Caco-2 (cell line): ENCODE results near the gene ANAPC10. TPM values are rescaled to one million over a fixed set of nuclear protein-coding genes. Genes with fewer than 3 reads are reported as not detected.

Source experiments
- BruUV-seq: library from RNA; stranded (reverse); fragments of 400-500 nt; replicated peaks from 2 replicates; lab custom pipeline; 2021; lab: Mats Ljungman, UMichigan
- CTCF ChIA-PET: fragments of 300-600 bp; sonication (Branson Sonifier 250); formaldehyde crosslinking; loops from one replicate; lab custom pipeline; 2022; ENCODE audit warnings: antibody characterized with exemption; lab: Charles Lee
- POLR2A ChIA-PET: fragments of 300-600 bp; sonication (Branson Sonifier 250); formaldehyde crosslinking; loops from one replicate; lab custom pipeline; 2022; ENCODE audit warnings: antibody characterized with exemption; lab: Charles Lee
- DNase-seq, 2 experiments: peaks; one replicate each; pipeline versions ENCODE4 v3.0.0 to v3.0.0-alpha.2; 2020 to 2022
- H3K27me3 ChIP-seq: replicated peaks from 2 replicates; pipeline ENCODE4 v1.6.0; 2011; ENCODE audit warnings: low read length; ENCODE audit not compliant: control insufficient read depth, insufficient read depth
- H3K36me3 ChIP-seq: 2 replicates; pipeline ENCODE4 v1.5.1; 2011; ENCODE audit warnings: low read length; ENCODE audit not compliant: control insufficient read depth, insufficient read depth
- H3K4me1 ChIP-seq: fragments of 250-450 bp; sonication (Bioruptor Pico); 2 replicates; pipeline ENCODE4 v1.5.1; 2020; ENCODE audit warnings: mild to moderate bottlenecking
- H3K4me3 ChIP-seq: 2 replicates; pipeline ENCODE4 v1.5.1; 2011; ENCODE audit warnings: low read depth, mild to moderate bottlenecking, control low read depth, low read length
- H3K9me3 ChIP-seq: fragments of 250-450 bp; sonication (Bioruptor Pico); 2 replicates; pipeline ENCODE4 v1.5.1; 2020; ENCODE audit warnings: mild to moderate bottlenecking, moderate library complexity
- H3K27ac Mint-ChIP-seq: one replicate; pipeline ENCODE4 v1.8.0; 2022; ENCODE audit warnings: mixed read lengths; ENCODE audit not compliant: unreplicated experiment
- H3K27me3 Mint-ChIP-seq: one replicate; pipeline ENCODE4 v1.8.0; 2022; ENCODE audit warnings: mixed read lengths; ENCODE audit not compliant: insufficient read depth, unreplicated experiment
- H3K36me3 Mint-ChIP-seq: one replicate; pipeline ENCODE4 v1.8.0; 2022; ENCODE audit warnings: mild to moderate bottlenecking, mixed read lengths; ENCODE audit not compliant: insufficient read depth, unreplicated experiment
- H3K4me1 Mint-ChIP-seq: one replicate; pipeline ENCODE4 v1.8.0; 2022; ENCODE audit warnings: low read depth, mixed read lengths; ENCODE audit not compliant: unreplicated experiment
- H3K4me3 Mint-ChIP-seq: one replicate; pipeline ENCODE4 v1.8.0; 2022; ENCODE audit warnings: mild to moderate bottlenecking, moderate library complexity, mixed read lengths; ENCODE audit not compliant: unreplicated experiment
- H3K9me3 Mint-ChIP-seq: one replicate; pipeline ENCODE4 v1.8.0; 2022; ENCODE audit warnings: mixed read lengths; ENCODE audit not compliant: unreplicated experiment
- intact Hi-C: fragments of 100-400 bp; cut with micrococcal nuclease; formaldehyde crosslinking; loops from one replicate; pipeline ENCODE4 v1.10.0; 2022; ENCODE audit not compliant: unreplicated experiment
- total RNA-seq: library from RNA; stranded (reverse); gene quantifications from 2 replicates; pipeline ENCODE4 v1.2.3, GENCODE V29; 2022
- TF ChIP-seq, protein P1 (sequence below), 2 experiments: fragments of 200-600 bp in 1 of 2; IDR thresholded peaks; 1 replicate in 1 of 2; 2 replicates in 1 of 2; pipeline versions ENCODE4 v1.5.1 to v1.8.0; 2011 to 2022; ENCODE audit warnings: antibody characterized with exemption in 1 of 2, control low read depth in 1 of 2, inconsistent platforms in 1 of 2, low read depth in 1 of 2, low read length in 1 of 2, mild to moderate bottlenecking in 1 of 2, moderate library complexity in 1 of 2; ENCODE audit not compliant: insufficient read depth in 1 of 2, severe bottlenecking in 1 of 2, unreplicated experiment in 1 of 2

Gene ANAPC10
- total RNA-seq, 1 experiment from 2014 or later, result 24.2 TPM

DNA sequence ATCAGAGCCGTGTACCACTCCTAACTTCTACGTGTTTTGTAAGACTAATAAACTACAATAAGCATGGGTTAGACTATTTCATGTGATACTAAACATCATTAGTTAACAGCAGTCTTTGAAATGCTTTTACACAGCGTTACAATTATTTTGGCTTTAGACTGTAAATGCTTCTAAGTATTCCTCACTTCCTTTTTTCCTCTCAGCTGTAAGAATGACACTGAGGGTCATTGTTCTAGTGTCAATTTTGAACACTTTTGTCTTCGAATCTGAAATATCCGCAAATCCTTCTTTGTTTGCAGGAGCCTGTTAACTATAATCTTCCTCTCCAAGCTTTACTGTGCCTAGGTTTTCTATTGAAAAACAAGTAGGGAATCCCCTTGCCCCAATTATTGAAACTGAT, 1.7 kb upstream of the ANAPC10 start:
- Histone ChIP-seq H3K4me3 (peak overlapping the region; percentile 87), H3K4me1 (no peaks in the 10 kb centered on the region), H3K27me3 (no peaks in the 10 kb centered on the region), H3K9me3 (no peaks in the 10 kb centered on the region), H3K36me3 (no peaks in the 10 kb centered on the region; the same call in 1 of the 2 replicates)
- no TSS peak for BruUV-seq
- Mint-ChIP-seq H3K36me3 (peaks cover 19% of the 10 kb centered on the region), H3K9me3 (peaks cover 7% of the 10 kb centered on the region), H3K27me3 (no peaks in the 10 kb centered on the region), H3K4me3 (peak overlapping the region; percentile 93), H3K27ac (peak overlapping the region; percentile 98), H3K4me1 (no peaks in the 10 kb centered on the region)
- POLR2A ChIA-PET, result no interaction called here
- CTCF ChIA-PET, result no interaction called here
- intact Hi-C loops, result loop anchor here (5.0 kb wide), 1 partner anchor 518 kb away; the partner anchor contains the start of gene MMAA
- DNase-seq, result no peak
- TF ChIP-seq, protein P1, sequence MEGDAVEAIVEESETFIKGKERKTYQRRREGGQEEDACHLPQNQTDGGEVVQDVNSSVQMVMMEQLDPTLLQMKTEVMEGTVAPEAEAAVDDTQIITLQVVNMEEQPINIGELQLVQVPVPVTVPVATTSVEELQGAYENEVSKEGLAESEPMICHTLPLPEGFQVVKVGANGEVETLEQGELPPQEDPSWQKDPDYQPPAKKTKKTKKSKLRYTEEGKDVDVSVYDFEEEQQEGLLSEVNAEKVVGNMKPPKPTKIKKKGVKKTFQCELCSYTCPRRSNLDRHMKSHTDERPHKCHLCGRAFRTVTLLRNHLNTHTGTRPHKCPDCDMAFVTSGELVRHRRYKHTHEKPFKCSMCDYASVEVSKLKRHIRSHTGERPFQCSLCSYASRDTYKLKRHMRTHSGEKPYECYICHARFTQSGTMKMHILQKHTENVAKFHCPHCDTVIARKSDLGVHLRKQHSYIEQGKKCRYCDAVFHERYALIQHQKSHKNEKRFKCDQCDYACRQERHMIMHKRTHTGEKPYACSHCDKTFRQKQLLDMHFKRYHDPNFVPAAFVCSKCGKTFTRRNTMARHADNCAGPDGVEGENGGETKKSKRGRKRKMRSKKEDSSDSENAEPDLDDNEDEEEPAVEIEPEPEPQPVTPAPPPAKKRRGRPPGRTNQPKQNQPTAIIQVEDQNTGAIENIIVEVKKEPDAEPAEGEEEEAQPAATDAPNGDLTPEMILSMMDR (IDR thresholded peaks at IDR 0.05; ENCODE audit: insufficient read depth in 1 of 2, low read depth in 1 of 2, low read length in 1 of 2, severe bottlenecking in 1 of 2, unreplicated experiment in 1 of 2), result no peak

DNA sequence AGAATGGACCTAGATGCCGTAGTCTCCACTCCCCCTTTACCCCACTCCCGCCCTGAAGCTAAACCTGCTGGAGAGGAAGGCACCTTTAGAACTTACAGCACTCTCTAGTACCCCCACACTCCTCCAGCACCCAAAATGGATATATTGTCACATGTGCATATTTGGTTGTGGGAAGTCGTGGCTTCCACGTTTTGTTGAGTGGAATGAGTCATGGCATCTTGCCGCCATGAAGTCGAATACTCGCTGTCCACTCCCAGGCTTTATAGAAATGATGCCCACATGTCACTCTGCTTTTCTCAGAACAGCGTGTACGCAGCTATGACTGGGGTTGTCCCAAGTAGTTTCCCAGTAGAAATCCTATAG, 660 bp upstream of the ANAPC10 start:
- peak overlapping the region; percentile 87 for H3K4me3 ChIP-seq
- BruUV-seq, result no TSS peak
- H3K36me3 Mint-ChIP-seq, result peaks cover 29% of the 10 kb centered on the region
- H3K27me3 ChIP-seq, result no peaks in the 10 kb centered on the region
- DNase-seq, result no peak
- no peaks in the 10 kb centered on the region; the same call in 1 of the 2 replicates for H3K36me3 ChIP-seq
- peak overlapping the region; percentile 93 for H3K4me3 Mint-ChIP-seq
- ChIA-PET CTCF (interaction anchor here (0.6 kb wide), 1 partner anchor 293 kb away, joined by 3 read pairs; no protein-coding TSS in a partner anchor), POLR2A (interaction anchor here (0.6 to 1.5 kb wide), 2 partner anchors 15 to 930 kb away, joined by 4 to 5 read pairs; no protein-coding TSS in a partner anchor)
- no peaks in the 10 kb centered on the region for H3K9me3 ChIP-seq
- H3K9me3 Mint-ChIP-seq, result peaks cover 17% of the 10 kb centered on the region
- no peaks in the 10 kb centered on the region for H3K4me1 Mint-ChIP-seq
- TF ChIP-seq, protein P1 (IDR thresholded peaks at IDR 0.05; ENCODE audit: insufficient read depth in 1 of 2, low read depth in 1 of 2, low read length in 1 of 2, severe bottlenecking in 1 of 2, unreplicated experiment in 1 of 2), result no peak
- no peaks in the 10 kb centered on the region for H3K27me3 Mint-ChIP-seq
- H3K4me1 ChIP-seq, result no peaks in the 10 kb centered on the region
- intact Hi-C loops, result loop anchor here (1.0 to 5.0 kb wide), 2 partner anchors 519 to 920 kb away; partner anchors contain the start of gene MMAA
- H3K27ac Mint-ChIP-seq, result peak overlapping the region; percentile 98

- Histone ChIP-seq H3K36me3 (peaks cover 3% of the 10 kb centered on the region), H3K4me3 (peak overlapping the region; percentile 87), H3K4me1 (no peaks in the 10 kb centered on the region), H3K27me3 (no peaks in the 10 kb centered on the region), H3K9me3 (no peaks in the 10 kb centered on the region)
- intact Hi-C loops, result loop anchor here (1.0 to 5.0 kb wide), 2 partner anchors 520 to 923 kb away; partner anchors contain the start of gene MMAA
- peaks cover 26% of the 10 kb centered on the region for H3K9me3 Mint-ChIP-seq
- ChIA-PET CTCF (no interaction called here), POLR2A (interaction anchor here (0.6 to 1.5 kb wide), 5 partner anchors 12 to 334 kb away, joined by 3 to 5 read pairs (median 5); no protein-coding TSS in a partner anchor)
- TF ChIP-seq, protein P1 (IDR thresholded peaks at IDR 0.05; ENCODE audit: insufficient read depth in 1 of 2, low read depth in 1 of 2, low read length in 1 of 2, severe bottlenecking in 1 of 2, unreplicated experiment in 1 of 2), result no peak
- H3K27ac Mint-ChIP-seq, result peak overlapping the region; percentile 98
- no peaks in the 10 kb centered on the region for H3K27me3 Mint-ChIP-seq
- DNase-seq, result no peak
- H3K4me3 Mint-ChIP-seq, result peak overlapping the region; percentile 93
- TSS peak; percentile 69 for BruUV-seq
- peaks cover 42% of the 10 kb centered on the region for H3K36me3 Mint-ChIP-seq
- no peaks in the 10 kb centered on the region for H3K4me1 Mint-ChIP-seq
Measured at GRCh38 chr4:145097331-145097820, 620 bp downstream of the ANAPC10 start.
